Activated naive CD4-positive, alpha-beta T cell treated with Interleukin-2 at 50 U/mL for 16 hours (primary cell): ENCODE data around the gene TSPO2.

Experiments
- DNase-seq: peaks from one replicate; pipeline ENCODE4 v3.0.0-alpha.2; 2020

The TSPO2 gene

DNA sequence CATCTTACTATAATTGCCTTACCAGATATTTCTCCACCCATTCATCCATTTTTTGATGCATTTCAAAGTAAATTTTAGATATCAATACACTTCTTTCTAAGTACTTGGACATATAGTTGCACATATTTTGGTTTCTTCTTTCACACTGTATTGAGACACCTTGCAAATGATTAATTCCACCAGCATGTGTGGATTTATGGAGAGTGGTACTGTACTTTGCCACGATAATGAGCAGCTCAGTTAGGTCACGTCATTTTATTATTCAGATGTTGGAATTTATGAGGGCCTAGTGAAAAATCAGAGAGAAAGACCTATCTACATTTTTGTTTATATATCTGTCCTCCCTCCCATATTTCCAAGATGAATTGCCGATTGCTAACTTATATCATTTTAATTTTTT, 35.8 kb downstream of the TSPO2 start:
- DNase-seq, result no peak

DNA sequence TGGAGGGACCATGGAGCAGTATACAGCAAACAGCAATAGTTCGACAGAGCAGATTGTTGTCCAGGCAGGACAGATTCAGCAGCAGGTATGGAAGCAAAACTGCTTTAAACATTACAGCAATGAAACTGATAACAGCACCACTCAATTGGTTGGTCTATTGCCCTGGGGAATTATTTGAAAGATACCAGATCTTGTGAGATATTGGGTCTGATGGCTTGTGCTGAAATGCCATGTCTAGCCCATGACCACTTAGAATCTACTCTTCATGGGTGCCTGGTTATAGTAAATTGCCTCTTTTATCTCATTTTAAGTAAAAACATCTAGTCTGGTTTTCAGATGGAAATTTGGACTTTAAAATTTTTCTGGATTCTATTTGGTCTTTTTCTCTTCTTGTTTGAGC, 36.8 kb downstream of the TSPO2 start:
- no peak for DNase-seq

DNA sequence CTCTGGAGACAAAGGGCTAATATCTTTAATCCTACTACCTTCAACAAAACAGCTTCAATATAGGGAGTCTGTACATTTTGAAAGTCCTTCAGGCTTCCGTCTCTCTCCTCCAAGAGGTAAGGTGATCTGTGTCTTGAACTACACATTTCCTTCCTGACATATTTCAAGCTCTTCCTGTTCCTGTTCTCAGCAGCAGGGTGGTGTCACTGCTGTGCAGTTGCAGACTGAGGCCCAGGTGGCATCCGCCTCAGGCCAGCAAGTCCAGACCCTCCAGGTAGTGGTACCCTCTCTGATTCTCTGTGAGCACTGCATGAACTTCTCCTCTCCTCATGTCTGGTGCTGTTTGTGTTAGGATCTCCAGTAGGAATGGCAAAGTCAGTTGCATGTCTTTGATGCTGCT, 38.4 kb downstream of the TSPO2 start:
- DNase-seq, result no peak

DNA sequence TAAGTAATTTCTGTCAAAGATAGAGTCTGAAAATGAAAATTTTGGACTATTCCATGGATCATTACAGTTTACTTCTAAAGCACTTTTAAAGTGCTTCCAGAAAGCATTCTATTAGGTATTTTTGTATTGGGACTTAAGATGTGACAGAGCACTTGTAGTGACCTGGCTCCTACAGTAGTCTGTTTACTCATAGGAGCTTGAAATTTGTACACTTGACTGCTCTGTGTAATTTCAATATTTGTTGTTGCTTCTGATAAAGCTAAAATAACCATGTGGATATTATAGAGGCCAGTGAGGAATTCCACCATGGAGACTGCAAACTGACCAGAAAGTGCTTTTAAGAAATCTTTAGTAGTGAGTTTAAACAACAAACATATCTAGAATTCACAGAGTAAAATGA, 40.8 kb downstream of the TSPO2 start:
- no peak for DNase-seq

DNA sequence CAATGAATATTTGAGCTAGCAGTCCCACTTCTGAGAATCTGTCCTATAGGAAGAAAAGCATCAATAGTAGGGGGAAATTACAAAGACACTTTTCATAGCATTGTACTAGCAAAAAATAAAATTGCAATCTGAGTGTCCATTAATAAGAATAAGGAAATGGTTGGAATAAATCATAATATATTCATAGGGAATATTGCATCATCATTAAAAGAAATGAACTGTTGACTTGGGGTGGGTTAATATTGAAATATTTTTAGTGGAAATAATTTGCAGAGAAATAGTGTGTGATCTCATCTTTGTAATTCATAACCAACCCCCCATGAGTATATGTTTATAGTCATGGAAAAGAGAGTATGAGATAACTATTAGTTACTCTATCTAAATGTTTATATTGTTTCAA, 42.9 kb downstream of the TSPO2 start:
- DNase-seq, result no peak

DNA sequence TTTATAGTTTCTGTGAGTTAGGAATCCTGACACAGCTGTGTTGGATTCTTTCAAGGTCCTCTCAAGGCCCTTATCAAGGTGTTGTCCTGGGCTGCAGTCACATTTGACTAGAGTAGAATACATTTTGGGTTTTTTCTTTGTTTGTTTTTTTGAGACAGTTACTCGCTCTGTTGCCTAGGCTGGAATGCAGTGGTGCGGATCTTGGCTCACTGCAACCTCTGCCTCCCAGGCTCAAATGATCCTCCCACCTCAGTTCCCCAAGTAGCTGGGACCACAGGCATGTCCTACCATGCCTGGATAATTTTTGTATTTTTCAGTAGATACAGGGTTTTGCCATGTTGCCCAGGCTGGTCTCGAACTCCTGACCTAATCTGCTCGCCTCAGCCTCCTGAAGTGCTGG, 46.2 kb downstream of the TSPO2 start:
- no peak for DNase-seq

DNA sequence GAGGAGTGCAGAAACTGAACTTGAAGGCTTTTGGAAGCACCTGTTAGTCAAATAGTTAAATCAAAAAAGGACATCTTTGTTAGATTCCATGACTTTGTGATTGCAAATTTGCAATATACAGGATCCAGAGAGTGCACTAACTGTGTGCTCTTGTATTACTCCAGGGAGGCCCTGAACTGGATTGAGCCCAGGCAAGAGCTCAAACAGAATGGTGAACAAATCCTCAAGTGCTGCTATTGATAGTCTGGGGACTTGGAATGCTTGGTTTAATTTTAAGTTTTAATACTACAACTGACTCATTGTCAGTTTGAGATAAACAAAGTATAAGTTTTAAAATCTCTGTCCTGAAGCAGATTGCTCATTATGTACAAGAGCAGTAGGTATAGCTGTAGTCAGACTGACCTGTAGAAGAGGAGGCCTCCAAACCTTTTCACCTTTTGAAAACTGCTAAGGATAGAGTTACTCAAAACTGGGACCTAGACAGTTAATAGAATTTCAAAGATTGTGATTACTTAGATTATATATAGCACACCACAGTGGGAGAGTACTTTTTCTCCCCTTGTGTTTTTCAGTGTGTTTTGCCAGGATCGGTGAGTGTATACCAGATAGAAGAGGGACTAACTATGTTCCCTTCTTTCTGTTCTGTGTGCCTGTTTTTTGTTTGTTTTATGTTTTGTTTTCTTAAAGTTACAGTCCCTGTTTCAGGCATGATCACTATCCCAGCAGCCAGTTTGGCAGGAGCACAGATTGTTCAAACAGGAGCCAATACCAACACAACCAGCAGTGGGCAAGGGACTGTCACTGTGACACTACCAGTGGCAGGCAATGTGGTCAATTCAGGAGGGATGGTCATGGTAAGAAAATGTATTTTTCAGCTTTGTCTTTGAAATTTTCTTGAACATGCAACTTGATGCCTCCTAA, 48.8 kb downstream of the TSPO2 start:
- no peak for DNase-seq

DNA sequence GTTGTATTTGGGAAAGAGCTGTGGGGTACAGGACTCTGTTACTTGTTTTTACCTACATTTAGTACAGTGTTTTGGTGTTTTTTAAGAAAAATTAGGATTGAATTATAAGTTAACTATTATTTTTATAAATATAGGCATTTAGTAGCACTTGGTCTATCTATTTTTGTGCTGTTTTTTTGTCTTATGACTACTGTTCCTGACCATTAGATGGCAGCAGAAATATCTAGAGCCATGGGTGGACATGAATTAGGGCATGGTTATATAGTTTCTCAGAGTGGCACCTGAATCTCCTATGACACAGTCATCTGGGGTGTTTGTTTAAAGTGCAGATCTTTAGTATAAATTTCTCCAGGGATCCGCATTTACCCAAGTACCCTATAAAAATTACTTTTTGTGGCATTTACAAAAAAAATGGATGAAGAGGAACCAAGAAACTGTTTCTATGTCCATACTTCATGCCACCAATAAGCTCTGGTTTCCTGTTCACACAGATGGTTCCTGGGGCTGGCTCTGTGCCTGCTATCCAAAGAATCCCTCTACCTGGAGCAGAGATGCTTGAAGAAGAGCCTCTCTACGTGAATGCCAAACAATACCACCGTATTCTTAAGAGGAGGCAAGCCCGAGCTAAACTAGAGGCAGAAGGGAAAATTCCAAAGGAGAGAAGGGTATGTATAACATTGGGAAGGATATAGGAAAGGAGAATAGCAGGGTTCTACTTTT, 50.3 kb downstream of the TSPO2 start:
- no peak for DNase-seq

DNA sequence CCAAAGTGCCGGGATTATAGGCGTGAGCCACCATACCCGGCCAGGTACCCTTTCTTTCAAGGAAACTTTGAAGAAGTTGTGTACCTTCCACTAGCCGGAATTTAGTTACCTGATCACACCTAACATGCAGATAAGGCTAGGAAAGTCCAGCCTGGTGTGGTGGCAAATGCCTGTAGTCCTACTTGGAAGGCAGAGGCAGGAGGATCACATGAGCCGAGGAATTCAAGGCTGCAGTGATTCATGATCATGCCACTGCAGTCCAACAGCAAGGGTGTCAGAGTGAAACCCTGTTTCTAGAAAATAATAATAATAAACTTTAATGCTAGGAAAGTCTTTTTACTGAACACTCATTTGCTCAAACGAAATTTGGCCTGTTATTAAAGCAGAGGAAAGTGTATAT, 51.5 kb downstream of the TSPO2 start:
- no peak for DNase-seq
